ENCODE measurements around the gene RAB40C.
A peak's percentile ranks its signal among the peaks of the same experiment; 100 is the strongest.

Gene RAB40C

GRCh38 chr16:636206-637080, 46.6 kb downstream of the RAB40C start, which contains the start of gene METTL26:
TSS of gene METTL26 (minus strand) at chr16:636305. CDS start at chr16:636290, 15 bp downstream.
- Histone ChIP-seq H3K36me3 (replicated peaks; ENCODE audit: low read depth, low read length) (peaks cover 12% of the 10 kb centered on the region), H3K9me3 (ENCODE audit: insufficient read depth, low read length) (no peaks in the 10 kb centered on the region)
- TF ChIP-seq EZH2phosphoT487 (IDR thresholded peaks at IDR 0.05; ENCODE audit: low read depth), result no peak
- TF ChIP-seq CTCF (IDR thresholded peaks at IDR 0.05; ENCODE audit: low read depth, low read length), result no peak

GRCh38 chr16:637081-638018, 47.5 kb downstream of the RAB40C start:
- peak overlapping the region; percentile 92 for H3K9ac ChIP-seq (ENCODE audit: low read length)
- H3K4me1 ChIP-seq (ENCODE audit: low read length), result peaks cover 20% of the 10 kb centered on the region
- peaks cover 12% of the 10 kb centered on the region for H3K36me3 ChIP-seq (replicated peaks; ENCODE audit: low read depth, low read length)
- no peaks in the 10 kb centered on the region for H3K9me3 ChIP-seq (ENCODE audit: insufficient read depth, low read length)
- H3K4me3 ChIP-seq (ENCODE audit: low read length), result peak overlapping the region; percentile 92
- TF ChIP-seq CTCF (IDR thresholded peaks at IDR 0.05; ENCODE audit: low read depth, low read length), result no peak
- no peak for TF ChIP-seq EZH2phosphoT487 (IDR thresholded peaks at IDR 0.05; ENCODE audit: low read depth)
- H4K20me1 ChIP-seq (ENCODE audit: insufficient read depth, low read length), result peaks cover 10% of the 10 kb centered on the region; the same call in 1 of the 2 replicates
- H2AFZ ChIP-seq (ENCODE audit: low read depth, low read length), result no peak overlapping the region
- H3K79me2 ChIP-seq (ENCODE audit: low read length), result peaks cover 23% of the 10 kb centered on the region
- peak overlapping the region; percentile 91 for H3K4me2 ChIP-seq (ENCODE audit: low read length)
- H3K27me3 ChIP-seq (ENCODE audit: low read depth, low read length), result no peaks in the 10 kb centered on the region
- peak overlapping the region; percentile 89; the same call in 1 of the 2 replicates for H3K27ac ChIP-seq (ENCODE audit: low read length)

More at GRCh38 chr16:636206-637080, 46.6 kb downstream of the RAB40C start, which contains the start of gene METTL26:
- Histone ChIP-seq H3K27ac (ENCODE audit: low read length) (peak within 1 kb of the TSS; percentile 89), H3K4me3 (ENCODE audit: low read length) (peak within 1 kb of the TSS; percentile 92), H4K20me1 (ENCODE audit: insufficient read depth, low read length) (peaks cover 10% of the 10 kb centered on the region; the same call in 1 of the 2 replicates), H3K9ac (ENCODE audit: low read length) (peak within 1 kb of the TSS; percentile 92), H3K79me2 (ENCODE audit: low read length) (peaks cover 16% of the 10 kb centered on the region), H3K4me1 (ENCODE audit: low read length) (peaks cover 20% of the 10 kb centered on the region), H3K4me2 (ENCODE audit: low read length) (peak within 1 kb of the TSS; percentile 91), H3K27me3 (ENCODE audit: low read depth, low read length) (no peaks in the 10 kb centered on the region), H2AFZ (ENCODE audit: low read depth, low read length) (peak within 1 kb of the TSS; percentile 42; the same call in 1 of the 2 replicates)

GRCh38 chr16:638034-638543, 48.2 kb downstream of the RAB40C start:
- peaks cover 10% of the 10 kb centered on the region; the same call in 1 of the 2 replicates for H4K20me1 ChIP-seq (ENCODE audit: insufficient read depth, low read length)
- TF ChIP-seq EZH2phosphoT487 (IDR thresholded peaks at IDR 0.05; ENCODE audit: low read depth) (no peak), CTCF (IDR thresholded peaks at IDR 0.05; ENCODE audit: low read depth, low read length) (no peak)
- H3K4me2 ChIP-seq (ENCODE audit: low read length), result no peak overlapping the region
- H3K27me3 ChIP-seq (ENCODE audit: low read depth, low read length), result no peaks in the 10 kb centered on the region
- H3K4me1 ChIP-seq (ENCODE audit: low read length), result peaks cover 23% of the 10 kb centered on the region
- no peaks in the 10 kb centered on the region for H3K9me3 ChIP-seq (ENCODE audit: insufficient read depth, low read length)
- no peak overlapping the region for H2AFZ ChIP-seq (ENCODE audit: low read depth, low read length)
- H3K9ac ChIP-seq (ENCODE audit: low read length), result no peak overlapping the region
- H3K27ac ChIP-seq (ENCODE audit: low read length), result no peak overlapping the region
- peaks cover 30% of the 10 kb centered on the region for H3K79me2 ChIP-seq (ENCODE audit: low read length)
- no peak overlapping the region for H3K4me3 ChIP-seq (ENCODE audit: low read length)
- H3K36me3 ChIP-seq (replicated peaks; ENCODE audit: low read depth, low read length), result peaks cover 14% of the 10 kb centered on the region
